B cell (primary cell): ENCODE results near the gene PAX6. TPM values are rescaled to one million over a fixed set of nuclear protein-coding genes. Genes with fewer than 3 reads are reported as not detected.
"Not testable (repeated sequence)": the region's sequence is repeated elsewhere in the genome, so short reads cannot be mapped to it uniquely, and the experiment has no call there.

Experiments
- ATAC-seq: fragments of 200-7000 bp; cut with Tn5 transposase; one replicate; pipeline ENCODE4 v1.10.0; 2021; ENCODE audit warnings: low read depth, mild to moderate bottlenecking, moderate number of reproducible peaks, moderate library complexity
- CTCF ChIA-PET: fragments of 350-600 bp; sonication (Branson Sonifier 250); formaldehyde crosslinking; loops from one replicate; lab custom pipeline; 2021; ENCODE audit warnings: antibody characterized with exemption, inconsistent platforms; lab: Charles Lee
- POLR2A ChIA-PET: fragments of 350-600 bp; sonication (Branson Sonifier 250); formaldehyde crosslinking; loops from one replicate; lab custom pipeline; 2021; ENCODE audit warnings: antibody characterized with exemption; lab: Charles Lee
- DNase-seq: peaks from one replicate; pipeline ENCODE4 v3.0.0; 2013
- H2AFZ ChIP-seq: 2 replicates; pipeline ENCODE4 v1.6.1; 2012; ENCODE audit warnings: mild to moderate bottlenecking, low read depth, low read length; ENCODE audit not compliant: insufficient read depth, poor library complexity, severe bottlenecking
- H3K27ac ChIP-seq, 2 donors: 1 replicate in 1 of 2; 2 replicates in 1 of 2; pipeline ENCODE4 v1.5.1; 2012 to 2013; ENCODE audit warnings: low read length in 2 of 2, mild to moderate bottlenecking in 2 of 2, moderate library complexity in 1 of 2
- H3K27me3 ChIP-seq, 4 experiments: fragments of 200-600 bp in 1 of 4; sonication (generic) in 1 of 4; replicated peaks in 1 of 4; 1 replicate in 2 of 4; 2 replicates in 2 of 4; pipeline versions ENCODE4 v1.6.1 to v1.7.0; 2013 to 2016; ENCODE audit warnings: low read length in 3 of 4, mild to moderate bottlenecking in 2 of 4, mixed read lengths in 1 of 4, moderate library complexity in 1 of 4; ENCODE audit not compliant: insufficient read depth in 4 of 4, control insufficient read depth in 3 of 4; ENCODE audit errors: control extremely low read depth in 1 of 4
- H3K36me3 ChIP-seq, 2 experiments: replicated peaks in 1 of 2; 1 replicate in 1 of 2; 2 replicates in 1 of 2; pipeline versions ENCODE4 v1.6.1 to v1.7.1; 2013; ENCODE audit warnings: low read length in 1 of 2; ENCODE audit not compliant: insufficient read depth in 2 of 2, control insufficient read depth in 1 of 2; ENCODE audit errors: control extremely low read depth in 1 of 2, extremely low read depth in 1 of 2
- H3K4me1 ChIP-seq, 2 donors: fragments of 200-600 bp in 1 of 2; sonication (generic) in 1 of 2; 1 replicate in 1 of 2; 2 replicates in 1 of 2; pipeline versions ENCODE4 v1.5.1 to v1.6.1; 2013 to 2017; ENCODE audit warnings: low read length in 2 of 2; ENCODE audit not compliant: control insufficient read depth in 2 of 2, insufficient read depth in 2 of 2
- H3K4me2 ChIP-seq: replicated peaks from 2 replicates; pipeline ENCODE3; 2012; ENCODE audit warnings: mild to moderate bottlenecking, low read depth, low read length; ENCODE audit not compliant: poor library complexity, severe bottlenecking
- H3K4me3 ChIP-seq, 5 experiments: fragments of 200-600 bp in 1 of 5; sonication (generic) in 1 of 5; 1 replicate in 3 of 5; 2 replicates in 2 of 5; pipeline versions ENCODE4 v1.5.1 to v1.7.0; 2011 to 2016; ENCODE audit warnings: low read length in 4 of 5, mild to moderate bottlenecking in 4 of 5, low read depth in 2 of 5, control low read depth in 1 of 5, moderate library complexity in 1 of 5; ENCODE audit not compliant: insufficient read depth in 1 of 5; ENCODE audit errors: control extremely low read depth in 1 of 5, extremely low read depth in 1 of 5
- H3K79me2 ChIP-seq: fragments of 200-600 bp; sonication (generic); one replicate; pipeline ENCODE4 v1.6.0; 2016; ENCODE audit warnings: low read length; ENCODE audit not compliant: control insufficient read depth, insufficient read depth
- H3K9ac ChIP-seq: fragments of 200-600 bp; sonication (generic); 2 replicates; pipeline ENCODE4 v1.6.1; 2017; ENCODE audit warnings: mild to moderate bottlenecking, low read length, moderate library complexity
- H3K9me3 ChIP-seq, 3 donors: one replicate each; pipeline versions ENCODE4 v1.6.1 to v1.7.1; 2013; ENCODE audit warnings: low read length in 2 of 3; ENCODE audit not compliant: control insufficient read depth in 2 of 3, insufficient read depth in 1 of 3; ENCODE audit errors: control extremely low read depth in 1 of 3
- H4K20me1 ChIP-seq: 2 replicates; pipeline ENCODE4 v1.6.0; 2012; ENCODE audit warnings: mild to moderate bottlenecking, low read length; ENCODE audit not compliant: insufficient read depth, control insufficient read depth, poor library complexity, severe bottlenecking
- H3K27ac Mint-ChIP-seq: one replicate; pipeline ENCODE4 v1.8.0; 2021; ENCODE audit warnings: mixed read lengths
- H3K27me3 Mint-ChIP-seq: one replicate; pipeline ENCODE4 v1.8.0; 2021; ENCODE audit warnings: mixed read lengths
- H3K4me1 Mint-ChIP-seq: one replicate; pipeline ENCODE4 v1.8.0; 2021; ENCODE audit warnings: mixed read lengths
- H3K4me3 Mint-ChIP-seq: one replicate; pipeline ENCODE4 v1.8.0; 2021; ENCODE audit warnings: mixed read lengths
- H3K9me3 Mint-ChIP-seq: one replicate; pipeline ENCODE4 v1.8.0; 2022; ENCODE audit warnings: mixed read lengths; ENCODE audit not compliant: insufficient read depth
- EZH2 ChIP-seq: IDR thresholded peaks from 2 replicates; pipeline ENCODE4 v1.6.1; 2012; ENCODE audit warnings: borderline replicate concordance, low read depth, mild to moderate bottlenecking, moderate library complexity, low read length; ENCODE audit not compliant: insufficient read depth, poor library complexity, severe bottlenecking
- WGBS: methylation state at CpG from one replicate; pipeline ENCODE4 v1.1.5; 2013; ENCODE audit warnings: missing lambda C conversion rate; ENCODE audit not compliant: insufficient coverage; 5-methylcytosine and 5-hydroxymethylcytosine counted together
- intact Hi-C: fragments of 100-400 bp; cut with micrococcal nuclease; formaldehyde crosslinking; loops from one replicate; pipeline ENCODE4 v1.10.0; 2022
- polyA plus RNA-seq: library from polyadenylated mRNA; depleted of rRNA; stranded (reverse); fragments of >200 nt; gene quantifications from 2 replicates; pipeline ENCODE4 v1.2.3, GENCODE V29; 2012
- total RNA-seq, 2 donors: library from RNA; stranded (reverse); fragments of 120-200 nt in 1 of 2; gene quantifications; 1 replicate in 1 of 2; 2 replicates in 1 of 2; pipeline versions ENCODE4 v1.2.3 to v1.2.4, GENCODE V29; 2013 to 2022
- TF ChIP-seq, protein P1 (sequence below): fragments of 200-600 bp; IDR thresholded peaks from one replicate; pipeline ENCODE4 v1.8.0; 2022; ENCODE audit warnings: antibody characterized with exemption, mild to moderate bottlenecking

PAX6 gene
- total and polyA plus RNA-seq, 2 donors (not counting 1 experiment from before 2014, with no cell fraction given) = not detected

DNA sequence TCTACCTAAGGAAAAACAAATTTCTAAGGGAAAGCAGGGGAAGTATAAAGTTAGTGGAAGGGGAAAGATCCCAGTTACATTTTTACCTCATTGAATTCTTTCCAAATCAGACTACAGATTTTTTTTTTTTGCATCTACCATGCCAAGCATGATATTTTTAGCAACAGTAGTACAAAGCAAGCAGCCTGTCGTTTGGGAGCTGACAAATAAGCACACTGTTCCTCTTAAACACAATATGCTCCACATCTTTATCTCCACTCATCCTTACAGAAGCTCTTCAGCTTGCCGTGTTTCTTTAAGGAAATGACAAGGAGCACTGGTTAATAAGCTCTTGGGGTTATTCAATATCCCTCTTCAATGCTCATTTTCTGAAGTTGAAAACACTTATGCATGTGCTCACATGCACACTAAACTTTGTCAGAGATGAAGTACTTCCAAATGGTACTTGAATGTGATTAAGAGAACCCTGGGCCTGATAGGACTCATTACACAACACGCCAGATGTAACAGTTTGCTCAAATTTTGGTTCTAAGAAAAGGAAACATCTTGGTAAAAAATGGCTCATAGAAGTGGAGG is 53.8 kb downstream of the PAX6 start:
- WGBS = 75% methylated on average over 2 of the region's 3 CpGs
- Histone ChIP-seq H2AFZ (no peak overlapping the region), H3K4me1 (no peaks in the 10 kb centered on the region), H3K9me3 (no peaks in the 10 kb centered on the region), H3K27ac (no peak overlapping the region), H3K36me3 (no peaks in the 10 kb centered on the region), H3K79me2 (no peaks in the 10 kb centered on the region), H3K9ac (no peak overlapping the region), H3K4me3 (no peak overlapping the region), H3K4me2 (no peak overlapping the region), H4K20me1 (no peaks in the 10 kb centered on the region), H3K27me3 (no peaks in the 10 kb centered on the region)
- POLR2A ChIA-PET = no interaction called here
- no peak overlapping the region for H3K27ac Mint-ChIP-seq
- no peaks in the 10 kb centered on the region for H3K9me3 Mint-ChIP-seq
- ATAC-seq (no peak), DNase-seq (no peak)
- no peaks in the 10 kb centered on the region for H3K27me3 Mint-ChIP-seq
- CTCF ChIA-PET = no interaction called here
- no peak overlapping the region for H3K4me3 Mint-ChIP-seq
- intact Hi-C loops = no loop called here
- H3K4me1 Mint-ChIP-seq = no peaks in the 10 kb centered on the region
- TF ChIP-seq, protein P1, sequence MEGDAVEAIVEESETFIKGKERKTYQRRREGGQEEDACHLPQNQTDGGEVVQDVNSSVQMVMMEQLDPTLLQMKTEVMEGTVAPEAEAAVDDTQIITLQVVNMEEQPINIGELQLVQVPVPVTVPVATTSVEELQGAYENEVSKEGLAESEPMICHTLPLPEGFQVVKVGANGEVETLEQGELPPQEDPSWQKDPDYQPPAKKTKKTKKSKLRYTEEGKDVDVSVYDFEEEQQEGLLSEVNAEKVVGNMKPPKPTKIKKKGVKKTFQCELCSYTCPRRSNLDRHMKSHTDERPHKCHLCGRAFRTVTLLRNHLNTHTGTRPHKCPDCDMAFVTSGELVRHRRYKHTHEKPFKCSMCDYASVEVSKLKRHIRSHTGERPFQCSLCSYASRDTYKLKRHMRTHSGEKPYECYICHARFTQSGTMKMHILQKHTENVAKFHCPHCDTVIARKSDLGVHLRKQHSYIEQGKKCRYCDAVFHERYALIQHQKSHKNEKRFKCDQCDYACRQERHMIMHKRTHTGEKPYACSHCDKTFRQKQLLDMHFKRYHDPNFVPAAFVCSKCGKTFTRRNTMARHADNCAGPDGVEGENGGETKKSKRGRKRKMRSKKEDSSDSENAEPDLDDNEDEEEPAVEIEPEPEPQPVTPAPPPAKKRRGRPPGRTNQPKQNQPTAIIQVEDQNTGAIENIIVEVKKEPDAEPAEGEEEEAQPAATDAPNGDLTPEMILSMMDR = no peak
- no peak for TF ChIP-seq EZH2

DNA sequence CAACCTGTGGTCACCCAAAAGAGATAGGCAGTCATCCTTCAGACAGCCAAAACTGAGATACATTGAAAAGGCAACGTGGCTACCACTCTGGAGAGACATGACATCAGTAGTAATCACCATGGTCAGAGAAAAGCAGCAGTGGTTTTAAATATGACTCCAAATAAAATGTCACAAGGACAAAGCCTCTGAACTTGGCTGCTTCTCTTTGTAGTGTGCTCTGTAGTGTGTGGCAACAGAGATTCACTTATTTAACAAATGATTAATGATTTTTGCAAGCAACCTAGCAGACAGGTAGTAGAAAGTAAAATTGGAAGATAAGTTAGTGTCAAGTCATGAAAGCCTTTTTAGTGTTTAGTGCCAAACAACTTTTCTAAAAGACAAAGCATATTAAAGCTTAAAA is 63.5 kb downstream of the PAX6 start:
- CTCF ChIA-PET = no interaction called here
- TF ChIP-seq, protein P1 = no peak
- TF ChIP-seq EZH2 = no peak
- no peak overlapping the region for H3K9ac ChIP-seq
- no peak overlapping the region for H3K27ac ChIP-seq
- Mint-ChIP-seq H3K4me3 (no peak overlapping the region), H3K9me3 (no peaks in the 10 kb centered on the region), H3K27ac (no peak overlapping the region), H3K27me3 (no peaks in the 10 kb centered on the region), H3K4me1 (no peaks in the 10 kb centered on the region)
- DNase-seq (no peak), ATAC-seq (no peak)
- H3K79me2 ChIP-seq = no peaks in the 10 kb centered on the region
- H3K4me3 ChIP-seq = no peak overlapping the region
- H3K36me3 ChIP-seq = no peaks in the 10 kb centered on the region
- intact Hi-C loops = no loop called here
- no peak overlapping the region for H3K4me2 ChIP-seq
- no peaks in the 10 kb centered on the region for H3K4me1 ChIP-seq
- POLR2A ChIA-PET = no interaction called here
- no peaks in the 10 kb centered on the region for H3K9me3 ChIP-seq
- H2AFZ ChIP-seq = no peak overlapping the region
- no peaks in the 10 kb centered on the region for H3K27me3 ChIP-seq
- WGBS = no CpG with 5 or more reads among the region's 1 CpG
- H4K20me1 ChIP-seq = no peaks in the 10 kb centered on the region

DNA sequence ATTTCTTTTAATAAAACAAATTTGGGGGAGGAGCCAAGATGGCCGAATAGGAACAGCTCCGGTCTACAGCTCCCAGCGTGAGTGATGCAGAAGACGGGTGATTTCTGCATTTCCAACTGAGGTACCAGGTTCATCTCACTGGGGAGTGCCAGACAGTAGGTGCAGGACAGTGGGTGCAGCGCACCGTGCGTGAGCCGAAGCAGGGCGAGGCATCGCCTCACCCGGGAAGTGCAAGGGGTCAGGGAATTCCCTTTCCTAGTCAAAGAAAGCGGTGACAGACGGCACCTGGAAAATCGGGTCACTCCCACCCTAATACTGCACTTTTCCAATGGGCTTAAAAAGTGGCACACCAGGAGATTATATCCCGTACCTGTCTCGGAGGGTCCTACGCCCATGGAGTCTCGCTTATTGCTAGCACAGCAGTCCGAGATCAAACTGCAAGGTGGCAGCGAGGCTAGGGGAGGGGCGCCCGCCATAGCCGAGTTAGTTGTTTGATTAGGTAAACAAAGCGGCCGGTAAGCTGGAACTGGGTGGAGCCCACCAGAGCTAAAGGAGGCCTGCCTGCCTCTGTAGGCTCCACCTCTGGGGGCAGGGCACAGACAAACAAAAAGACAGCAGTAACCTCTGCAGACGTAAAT is 70.3 kb downstream of the PAX6 start:
- H3K4me3 ChIP-seq, POLR2A ChIA-PET, CTCF ChIA-PET, H3K4me1 Mint-ChIP-seq, H2AFZ ChIP-seq, H3K27me3 Mint-ChIP-seq, H3K36me3 ChIP-seq, H3K79me2 ChIP-seq, DNase-seq, ATAC-seq, H3K4me3 Mint-ChIP-seq, H3K27ac ChIP-seq, H4K20me1 ChIP-seq, H3K27ac Mint-ChIP-seq, H3K4me2 ChIP-seq, H3K4me1 ChIP-seq, H3K9ac ChIP-seq, H3K27me3 ChIP-seq, intact Hi-C loops: not testable (repeated sequence)
- 100% methylated on average over 11 of the region's 26 CpGs for WGBS
- H3K9me3 ChIP-seq = peaks cover 0 to 11% (median 0%) of the 10 kb centered on the region in 3 donors
- peaks cover 12% of the 10 kb centered on the region for H3K9me3 Mint-ChIP-seq
